ENCODE data around the gene SMG7.

The SMG7 gene

DNA sequence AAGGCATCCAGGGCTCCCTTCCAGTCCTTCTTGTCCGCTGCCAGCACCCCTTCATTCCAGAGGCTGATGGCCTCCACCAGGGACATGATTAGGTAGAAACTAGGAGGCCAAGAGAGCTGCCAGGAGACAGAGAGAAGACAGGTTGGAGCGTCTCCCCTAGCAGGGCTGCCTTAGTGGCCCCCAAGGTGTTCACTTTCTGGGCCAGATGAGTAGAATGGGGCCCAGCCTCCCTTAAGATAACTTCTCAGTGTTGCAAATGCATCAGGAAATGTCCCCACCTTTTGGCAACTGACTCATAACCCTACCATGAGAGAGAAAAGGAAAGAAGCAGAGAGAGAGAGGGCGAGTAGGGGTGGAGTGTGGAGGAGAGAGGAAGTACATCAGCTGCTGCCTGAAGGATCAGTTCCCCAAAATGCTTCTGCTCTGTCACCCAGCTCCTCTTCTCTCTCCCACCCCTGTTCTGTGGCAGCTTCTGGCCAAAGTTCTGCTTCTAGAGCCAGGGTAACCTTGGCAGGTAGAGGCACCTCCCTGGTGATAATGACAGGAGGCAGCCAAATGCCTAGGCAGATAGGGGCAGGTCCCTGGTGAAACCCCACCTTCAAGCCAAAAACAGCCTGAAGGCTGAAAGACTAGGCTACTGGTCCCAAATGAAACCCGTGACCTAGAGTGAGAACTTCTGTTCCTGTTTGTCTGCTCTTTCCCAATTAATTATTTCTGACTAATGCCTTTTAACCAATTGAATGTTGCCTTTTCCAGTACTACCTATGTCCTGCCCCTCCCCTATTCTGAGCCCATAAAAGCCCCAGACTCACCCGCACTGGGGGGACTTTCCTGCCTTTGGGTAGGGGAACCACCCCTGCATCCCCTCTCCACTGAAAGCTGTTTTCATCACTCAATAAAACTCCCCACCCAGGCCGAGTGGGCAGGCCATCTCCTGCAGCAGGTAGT is 118.2 kb downstream of the SMG7 start, which contains the start of gene NCF2:
NCF2 (minus strand) TSS at position 216 of the 948 bp plus-strand sequence; CDS start at position 86, 130 bp downstream.
- H3K4me1 ChIP-seq (ENCODE audit: control insufficient read depth, insufficient read depth, low read length), result peaks cover 22% of the 10 kb centered on the region
- no peak within 1 kb of the TSS for H3K9ac ChIP-seq (ENCODE audit: low read length)
- no peaks in the 10 kb centered on the region for H3K27me3 ChIP-seq (ENCODE audit: control insufficient read depth, insufficient read depth, low read length)
- H3K36me3 ChIP-seq (ENCODE audit: control insufficient read depth, insufficient read depth, low read length), result no peaks in the 10 kb centered on the region
- H3K27ac ChIP-seq (ENCODE audit: low read depth, low read length), result no peak within 1 kb of the TSS
- H3K9me3 ChIP-seq (ENCODE audit: control insufficient read depth, insufficient read depth, low read depth, low read length), result no peaks in the 10 kb centered on the region
- no peak within 1 kb of the TSS for H3K4me3 ChIP-seq (ENCODE audit: low read depth, low read length)

DNA sequence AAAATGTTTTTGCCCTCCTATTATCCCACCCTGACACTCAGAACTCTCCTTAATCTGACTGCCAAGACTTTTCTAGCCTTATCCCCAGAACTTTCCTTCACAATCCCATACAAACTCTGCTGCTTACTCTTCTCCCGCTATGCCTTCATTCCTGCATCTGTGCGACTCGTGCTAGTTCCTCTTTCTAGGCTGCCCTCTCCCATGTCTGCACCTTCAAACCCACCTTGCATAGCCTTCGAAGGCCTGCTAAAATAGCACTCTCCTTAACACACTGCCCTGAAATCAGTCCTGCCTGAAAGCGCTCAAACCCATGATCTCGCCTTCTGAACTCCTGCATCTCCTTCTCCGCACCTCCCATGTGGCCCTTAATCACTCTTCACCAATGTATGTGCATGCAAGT is 120.4 kb downstream of the SMG7 start:
- Histone ChIP-seq H3K4me1 (ENCODE audit: control insufficient read depth, insufficient read depth, low read length) (peaks cover 17% of the 10 kb centered on the region), H3K9ac (ENCODE audit: low read length) (no peak overlapping the region)

DNA sequence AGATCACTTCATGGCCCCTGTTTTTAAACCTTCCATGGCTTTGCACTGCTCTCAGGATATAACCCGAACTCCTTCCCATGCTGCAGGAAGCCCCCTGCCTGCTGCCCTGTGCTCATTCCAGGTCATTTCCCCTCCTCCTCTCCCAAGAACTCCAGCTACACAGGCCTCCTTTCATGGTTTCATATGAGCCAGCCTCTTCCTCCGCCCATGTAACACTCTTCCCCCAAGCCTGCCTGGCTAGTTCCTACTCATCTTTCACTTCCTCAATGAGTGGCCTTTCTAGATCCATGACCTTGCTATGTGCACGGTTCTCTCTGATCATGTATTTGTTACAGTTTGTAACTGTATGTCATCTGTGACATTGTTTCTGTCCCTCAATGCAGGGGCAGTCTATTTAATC is 121.1 kb downstream of the SMG7 start:
- Histone ChIP-seq H3K36me3 (ENCODE audit: control insufficient read depth, insufficient read depth, low read length) (no peaks in the 10 kb centered on the region), H3K4me3 (ENCODE audit: low read depth, low read length) (no peak overlapping the region), H3K27ac (ENCODE audit: low read depth, low read length) (no peak overlapping the region), H3K27me3 (ENCODE audit: control insufficient read depth, insufficient read depth, low read length) (no peaks in the 10 kb centered on the region), H3K9ac (ENCODE audit: low read length) (no peak overlapping the region), H3K9me3 (ENCODE audit: control insufficient read depth, insufficient read depth, low read depth, low read length) (no peaks in the 10 kb centered on the region), H3K4me1 (ENCODE audit: control insufficient read depth, insufficient read depth, low read length) (peaks cover 17% of the 10 kb centered on the region)

More for the DNA sequence above, 120.4 kb downstream of the SMG7 start:
- Histone ChIP-seq H3K36me3 (ENCODE audit: control insufficient read depth, insufficient read depth, low read length) (no peaks in the 10 kb centered on the region), H3K27ac (ENCODE audit: low read depth, low read length) (no peak overlapping the region), H3K4me3 (ENCODE audit: low read depth, low read length) (no peak overlapping the region), H3K9me3 (ENCODE audit: control insufficient read depth, insufficient read depth, low read depth, low read length) (no peaks in the 10 kb centered on the region), H3K27me3 (ENCODE audit: control insufficient read depth, insufficient read depth, low read length) (no peaks in the 10 kb centered on the region)

DNA sequence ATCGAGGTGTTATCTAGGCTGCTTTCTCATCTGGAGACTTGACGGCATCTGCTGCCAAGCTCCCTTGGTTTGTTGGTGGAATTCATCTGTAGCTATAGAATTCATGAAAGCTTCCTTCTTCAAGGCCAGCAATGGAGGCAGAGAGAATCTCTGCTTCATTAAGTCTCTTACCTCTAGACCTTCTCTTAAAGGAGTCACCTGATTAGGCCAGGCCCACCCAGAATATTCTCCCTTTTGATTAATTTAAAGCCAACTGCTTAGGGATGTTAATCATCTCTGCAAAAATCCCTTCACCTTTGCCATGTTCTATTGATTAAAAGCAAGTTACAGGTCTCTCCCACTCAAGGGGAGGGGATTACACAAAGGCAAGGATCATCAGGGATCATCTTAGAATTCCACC is 123.2 kb downstream of the SMG7 start:
- Histone ChIP-seq H3K36me3 (ENCODE audit: control insufficient read depth, insufficient read depth, low read length) (no peaks in the 10 kb centered on the region), H3K4me3 (ENCODE audit: low read depth, low read length) (no peak overlapping the region), H3K9ac (ENCODE audit: low read length) (no peak overlapping the region), H3K27me3 (ENCODE audit: control insufficient read depth, insufficient read depth, low read length) (no peaks in the 10 kb centered on the region), H3K27ac (ENCODE audit: low read depth, low read length) (no peak overlapping the region), H3K4me1 (ENCODE audit: control insufficient read depth, insufficient read depth, low read length) (peaks cover 6% of the 10 kb centered on the region; the same call in 1 of the 2 replicates), H3K9me3 (ENCODE audit: control insufficient read depth, insufficient read depth, low read depth, low read length) (no peaks in the 10 kb centered on the region)

DNA sequence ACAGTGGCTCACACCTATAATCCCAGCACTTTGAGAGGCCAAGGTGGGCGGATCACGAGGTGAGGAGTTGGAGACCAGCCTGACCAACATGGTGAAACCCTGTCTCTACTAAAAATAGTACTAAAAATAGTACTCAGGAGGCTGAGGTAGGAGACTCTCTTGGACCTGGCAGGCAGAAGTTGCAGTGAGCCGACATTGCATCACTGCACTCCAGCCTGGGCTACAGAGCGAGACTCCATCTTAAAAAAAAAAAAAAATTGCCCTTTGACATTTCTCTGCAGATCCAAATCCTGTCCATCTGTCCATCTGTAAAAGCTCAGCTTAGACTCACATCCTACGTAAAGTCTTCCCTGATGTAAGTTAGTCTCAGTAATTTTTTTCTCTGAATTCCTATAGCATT is 124.2 kb downstream of the SMG7 start:
- Histone ChIP-seq H3K9me3 (ENCODE audit: control insufficient read depth, insufficient read depth, low read depth, low read length) (no peaks in the 10 kb centered on the region), H3K36me3 (ENCODE audit: control insufficient read depth, insufficient read depth, low read length) (no peaks in the 10 kb centered on the region), H3K4me3 (ENCODE audit: low read depth, low read length) (no peak overlapping the region), H3K4me1 (ENCODE audit: control insufficient read depth, insufficient read depth, low read length) (peaks cover 6% of the 10 kb centered on the region; the same call in 1 of the 2 replicates), H3K9ac (ENCODE audit: low read length) (no peak overlapping the region), H3K27ac (ENCODE audit: low read depth, low read length) (no peak overlapping the region), H3K27me3 (ENCODE audit: control insufficient read depth, insufficient read depth, low read length) (no peaks in the 10 kb centered on the region)

DNA sequence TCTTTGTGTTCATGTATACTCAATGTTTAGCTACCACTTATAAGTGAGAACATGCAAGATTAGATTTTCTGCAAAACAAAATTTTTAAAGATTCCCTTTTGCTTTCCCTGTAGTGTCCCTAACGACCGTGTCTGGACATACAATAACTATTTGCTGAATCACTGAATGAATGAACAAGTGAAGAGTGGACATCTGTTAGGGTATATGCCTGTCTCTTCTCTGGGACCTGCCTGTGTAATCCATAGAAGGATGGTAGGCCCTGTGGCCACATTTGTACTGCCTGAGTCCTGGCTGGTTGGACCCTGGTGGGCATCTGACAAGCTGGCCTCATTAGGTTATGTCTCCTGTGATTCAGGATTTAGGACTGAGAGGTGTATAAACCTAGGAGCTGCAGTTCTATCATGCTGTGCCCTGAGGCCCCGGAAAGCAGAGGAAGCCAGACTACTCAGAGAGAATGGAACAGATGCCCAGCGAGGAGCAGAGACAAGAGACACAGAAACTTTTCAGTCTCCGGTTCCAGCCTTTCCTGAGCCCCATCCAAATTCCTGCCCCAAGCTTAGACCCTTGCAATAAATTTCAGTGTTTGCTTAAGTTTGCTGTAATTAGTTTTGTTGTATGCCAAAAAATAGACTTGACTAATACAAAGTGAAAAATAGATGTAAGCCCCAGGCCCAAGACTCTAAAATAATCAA is 125.5 kb downstream of the SMG7 start:
- Histone ChIP-seq H3K9ac (ENCODE audit: low read length) (no peak overlapping the region), H3K27ac (ENCODE audit: low read depth, low read length) (no peak overlapping the region), H3K36me3 (ENCODE audit: control insufficient read depth, insufficient read depth, low read length) (no peaks in the 10 kb centered on the region)

DNA sequence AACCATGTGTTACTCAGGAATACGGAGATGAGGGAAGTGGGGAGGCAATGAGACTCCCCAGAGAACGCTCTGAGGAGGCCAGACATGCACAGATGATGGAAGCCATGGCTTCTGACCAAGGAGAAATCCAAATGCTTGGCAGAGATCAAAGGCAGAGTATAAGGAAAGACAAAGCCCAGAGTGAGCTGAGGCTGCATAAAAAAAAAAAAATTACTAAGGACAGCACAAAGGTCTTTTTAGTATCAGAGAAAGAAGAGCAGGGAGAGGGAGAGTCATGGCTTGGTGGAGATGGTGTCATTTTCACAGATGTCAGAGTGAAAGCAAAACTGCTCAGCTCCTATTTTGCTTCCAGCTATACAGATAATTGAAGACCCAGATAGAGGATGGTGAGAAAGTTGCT is 126.1 kb downstream of the SMG7 start:
- H3K27me3 ChIP-seq (ENCODE audit: control insufficient read depth, insufficient read depth, low read length), result no peaks in the 10 kb centered on the region
- H3K9ac ChIP-seq (ENCODE audit: low read length), result no peak overlapping the region
- H3K36me3 ChIP-seq (ENCODE audit: control insufficient read depth, insufficient read depth, low read length), result no peaks in the 10 kb centered on the region
- H3K4me1 ChIP-seq (ENCODE audit: control insufficient read depth, insufficient read depth, low read length), result peaks cover under 1% of the 10 kb centered on the region; the same call in 1 of the 2 replicates
- no peak overlapping the region for H3K27ac ChIP-seq (ENCODE audit: low read depth, low read length)
- no peaks in the 10 kb centered on the region for H3K9me3 ChIP-seq (ENCODE audit: control insufficient read depth, insufficient read depth, low read depth, low read length)
- no peak overlapping the region for H3K4me3 ChIP-seq (ENCODE audit: low read depth, low read length)

More for the DNA sequence above, 125.5 kb downstream of the SMG7 start:
- Histone ChIP-seq H3K4me1 (ENCODE audit: control insufficient read depth, insufficient read depth, low read length) (peaks cover 6% of the 10 kb centered on the region; the same call in 1 of the 2 replicates), H3K9me3 (ENCODE audit: control insufficient read depth, insufficient read depth, low read depth, low read length) (no peaks in the 10 kb centered on the region), H3K27me3 (ENCODE audit: control insufficient read depth, insufficient read depth, low read length) (no peaks in the 10 kb centered on the region), H3K4me3 (ENCODE audit: low read depth, low read length) (no peak overlapping the region)

DNA sequence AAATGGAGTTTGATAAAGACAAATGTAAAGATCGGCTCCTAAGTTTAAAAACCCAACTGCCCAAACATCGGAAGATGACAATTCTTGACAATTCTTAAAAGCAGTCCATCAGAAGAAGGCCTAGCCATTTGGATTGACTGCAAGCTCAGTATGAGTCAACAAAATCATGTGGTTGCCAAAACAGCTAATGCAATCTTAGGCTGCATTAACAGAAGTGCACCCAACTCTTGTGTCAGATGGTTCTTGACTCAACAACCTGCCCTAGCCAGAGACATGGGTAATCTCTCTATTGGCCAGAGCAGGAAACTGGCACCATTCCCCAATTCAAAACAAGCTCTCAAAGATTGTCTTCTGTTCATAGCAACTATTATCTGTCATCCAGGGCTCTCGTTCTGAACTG is 127.8 kb downstream of the SMG7 start:
- no peak overlapping the region for H3K27ac ChIP-seq (ENCODE audit: low read depth, low read length)

DNA sequence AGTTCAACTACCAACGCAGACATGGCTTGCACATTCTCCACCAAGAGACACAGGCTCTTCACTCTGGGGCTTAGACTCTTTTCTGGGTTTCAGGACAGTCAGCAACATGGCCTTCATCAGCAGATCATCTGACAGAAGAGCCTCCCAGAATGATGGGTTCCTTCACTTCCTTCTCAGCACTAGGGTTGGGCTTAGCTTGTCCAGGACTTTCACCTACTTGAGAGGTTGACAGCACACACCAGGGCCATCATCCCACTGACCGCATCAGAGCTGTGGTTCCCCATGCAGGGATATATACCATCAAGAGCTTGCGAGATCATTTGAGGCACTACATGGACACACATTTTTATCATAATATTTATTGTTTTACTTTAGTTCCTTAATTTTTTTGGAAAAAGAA is 128.3 kb downstream of the SMG7 start:
- Histone ChIP-seq H3K4me1 (ENCODE audit: control insufficient read depth, insufficient read depth, low read length) (no peaks in the 10 kb centered on the region), H3K9ac (ENCODE audit: low read length) (no peak overlapping the region), H3K27me3 (ENCODE audit: control insufficient read depth, insufficient read depth, low read length) (no peaks in the 10 kb centered on the region), H3K4me3 (ENCODE audit: low read depth, low read length) (no peak overlapping the region), H3K9me3 (ENCODE audit: control insufficient read depth, insufficient read depth, low read depth, low read length) (no peaks in the 10 kb centered on the region), H3K27ac (ENCODE audit: low read depth, low read length) (no peak overlapping the region), H3K36me3 (ENCODE audit: control insufficient read depth, insufficient read depth, low read length) (no peaks in the 10 kb centered on the region)

More for the DNA sequence above, 127.8 kb downstream of the SMG7 start:
- H3K4me3 ChIP-seq (ENCODE audit: low read depth, low read length), result no peak overlapping the region
- H3K9ac ChIP-seq (ENCODE audit: low read length), result no peak overlapping the region
- no peaks in the 10 kb centered on the region for H3K4me1 ChIP-seq (ENCODE audit: control insufficient read depth, insufficient read depth, low read length)
- H3K27me3 ChIP-seq (ENCODE audit: control insufficient read depth, insufficient read depth, low read length), result no peaks in the 10 kb centered on the region
- H3K36me3 ChIP-seq (ENCODE audit: control insufficient read depth, insufficient read depth, low read length), result no peaks in the 10 kb centered on the region
- no peaks in the 10 kb centered on the region for H3K9me3 ChIP-seq (ENCODE audit: control insufficient read depth, insufficient read depth, low read depth, low read length)

DNA sequence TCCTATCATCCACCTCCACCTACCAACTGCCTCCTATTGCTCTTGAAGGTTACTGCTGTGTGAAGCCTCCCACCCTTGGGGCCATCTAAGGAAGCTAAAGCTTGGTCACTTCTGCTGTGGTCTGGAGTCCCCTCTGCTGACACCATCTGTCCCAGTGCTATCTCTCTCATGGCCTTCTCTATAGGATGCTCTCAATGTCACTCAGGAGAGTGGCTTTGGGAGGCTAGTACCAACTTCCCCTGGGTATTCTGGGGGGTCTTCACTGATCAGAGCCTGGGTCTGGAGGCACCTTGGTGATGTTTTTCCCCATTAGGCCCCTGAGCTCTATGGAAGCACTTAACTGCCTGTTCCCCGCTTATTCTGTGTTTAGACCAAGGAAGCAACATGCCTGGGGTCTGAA is 130.2 kb downstream of the SMG7 start:
- Histone ChIP-seq H3K36me3 (ENCODE audit: control insufficient read depth, insufficient read depth, low read length) (no peaks in the 10 kb centered on the region), H3K27ac (ENCODE audit: low read depth, low read length) (no peak overlapping the region)

More for the DNA sequence above, 130.2 kb downstream of the SMG7 start:
- Histone ChIP-seq H3K4me1 (ENCODE audit: control insufficient read depth, insufficient read depth, low read length) (no peaks in the 10 kb centered on the region), H3K4me3 (ENCODE audit: low read depth, low read length) (no peak overlapping the region), H3K9me3 (ENCODE audit: control insufficient read depth, insufficient read depth, low read depth, low read length) (no peaks in the 10 kb centered on the region), H3K9ac (ENCODE audit: low read length) (no peak overlapping the region), H3K27me3 (ENCODE audit: control insufficient read depth, insufficient read depth, low read length) (no peaks in the 10 kb centered on the region)

Data from HUES6 (cell line).